WTC11 (cell line): Measurements from ENCODE around the gene NPAS3. TPM values are rescaled to one million over a fixed set of nuclear protein-coding genes. Genes with fewer than 3 reads are reported as not detected.

Experiments
- ATAC-seq: fragments of 200-7000 bp; cut with Tn5 transposase; 2 replicates; pipeline ENCODE4 v1.10.0; 2021; ENCODE audit warnings: mild to moderate bottlenecking, moderate library complexity
- CTCF ChIA-PET: fragments of 300-600 bp; sonication (Branson Sonifier 250); formaldehyde crosslinking; loops from one replicate; lab custom pipeline; 2021; ENCODE audit warnings: antibody characterized with exemption; lab: Charles Lee
- POLR2A ChIA-PET: fragments of 350-600 bp; sonication (Branson Sonifier 250); formaldehyde crosslinking; loops from one replicate; lab custom pipeline; 2021; ENCODE audit warnings: antibody characterized with exemption; lab: Charles Lee
- DNase-seq: peaks from one replicate; pipeline ENCODE4 v3.0.0; 2021; ENCODE audit warnings: low spot score
- H3K27ac Mint-ChIP-seq: 2 replicates; pipeline ENCODE4 v1.8.0; 2021; ENCODE audit warnings: mixed read lengths
- H3K27me3 Mint-ChIP-seq: 2 replicates; pipeline ENCODE4 v1.8.0; 2021; ENCODE audit warnings: low read depth, mild to moderate bottlenecking, moderate library complexity, mixed read lengths
- H3K36me3 Mint-ChIP-seq: 2 replicates; pipeline ENCODE4 v1.8.0; 2021; ENCODE audit warnings: mixed read lengths
- H3K4me1 Mint-ChIP-seq: 2 replicates; pipeline ENCODE4 v1.8.0; 2022; ENCODE audit warnings: mixed read lengths
- H3K4me3 Mint-ChIP-seq: 2 replicates; pipeline ENCODE4 v1.8.0; 2021; ENCODE audit warnings: mild to moderate bottlenecking, moderate library complexity, mixed read lengths
- H3K9me3 Mint-ChIP-seq: 2 replicates; pipeline ENCODE4 v1.8.0; 2021; ENCODE audit warnings: mixed read lengths
- CREB1 ChIP-seq: sonication (generic); formaldehyde crosslinking; IDR thresholded peaks from 2 replicates; pipeline ENCODE4 v1.8.0; 2023; ENCODE audit warnings: mild to moderate bottlenecking, missing genetic modification reagents
- ETV6 ChIP-seq: sonication (generic); formaldehyde crosslinking; IDR thresholded peaks from 2 replicates; pipeline ENCODE4 v1.8.1; 2022; ENCODE audit warnings: mild to moderate bottlenecking, missing genetic modification reagents
- FOXK1 ChIP-seq: sonication (generic); formaldehyde crosslinking; IDR thresholded peaks from 2 replicates; pipeline ENCODE4 v1.8.0; 2022; ENCODE audit warnings: mild to moderate bottlenecking, moderate library complexity, missing genetic modification reagents
- GRHL2 ChIP-seq: fragments of 250-450 bp; sonication (Bioruptor Pico); IDR thresholded peaks from 2 replicates; pipeline ENCODE4 v1.8.0; 2022; ENCODE audit warnings: mild to moderate bottlenecking, moderate library complexity; ENCODE audit not compliant: insufficient replicate concordance, severe bottlenecking
- IRF1 ChIP-seq: sonication (generic); formaldehyde crosslinking; IDR thresholded peaks from 2 replicates; pipeline ENCODE4 v1.8.0; 2023; ENCODE audit warnings: missing genetic modification reagents
- JAZF1 ChIP-seq: fragments of 250-450 bp; sonication (Bioruptor Pico); IDR thresholded peaks from 2 replicates; pipeline ENCODE4 v1.9.0; 2021; ENCODE audit warnings: moderate library complexity, mild to moderate bottlenecking, inconsistent platforms
- JUN ChIP-seq: sonication (generic); formaldehyde crosslinking; IDR thresholded peaks from 2 replicates; pipeline ENCODE4 v1.8.0; 2023; ENCODE audit warnings: mild to moderate bottlenecking, missing genetic modification reagents
- MXD4 ChIP-seq: fragments of 250-450 bp; sonication (Bioruptor Pico); IDR thresholded peaks from 2 replicates; pipeline ENCODE4 v1.8.0; 2021; ENCODE audit warnings: mild to moderate bottlenecking, moderate library complexity, borderline replicate concordance
- MYBL2 ChIP-seq: sonication (generic); formaldehyde crosslinking; IDR thresholded peaks from 2 replicates; pipeline ENCODE4 v1.8.1; 2023; ENCODE audit warnings: mild to moderate bottlenecking, moderate library complexity, missing genetic modification reagents
- NR2C2 ChIP-seq: sonication (generic); formaldehyde crosslinking; IDR thresholded peaks from 2 replicates; pipeline ENCODE4 v1.8.0; 2022; ENCODE audit warnings: mild to moderate bottlenecking, missing genetic modification reagents
- OVOL2 ChIP-seq: fragments of 250-450 bp; sonication (Bioruptor Pico); IDR thresholded peaks from 2 replicates; pipeline ENCODE4 v1.9.0; 2021; ENCODE audit warnings: mild to moderate bottlenecking, borderline replicate concordance
- SOX15 ChIP-seq: fragments of 250-450 bp; sonication (Bioruptor Pico); IDR thresholded peaks from 2 replicates; pipeline ENCODE4 v1.9.0; 2021; ENCODE audit warnings: mild to moderate bottlenecking
- ZNF138 ChIP-seq: sonication (generic); formaldehyde crosslinking; conservative IDR thresholded peaks from 2 replicates; pipeline ENCODE4 v1.8.1; 2022; ENCODE audit warnings: mild to moderate bottlenecking, moderate library complexity, missing genetic modification reagents
- ZNF416 ChIP-seq: fragments of 250-450 bp; sonication (Bioruptor Pico); IDR thresholded peaks from 2 replicates; pipeline ENCODE4 v1.9.0; 2021; ENCODE audit warnings: mild to moderate bottlenecking, inconsistent platforms
- ZNF671 ChIP-seq: fragments of 250-450 bp; sonication (Bioruptor Pico); IDR thresholded peaks from 2 replicates; pipeline ENCODE4 v1.8.0; 2021; ENCODE audit warnings: mild to moderate bottlenecking
- total RNA-seq: library from RNA; stranded (reverse); gene quantifications from 3 replicates; pipeline ENCODE4 v1.2.3, GENCODE V29; 2021
- TF ChIP-seq, protein P1 (sequence below): sonication (generic); formaldehyde crosslinking; IDR thresholded peaks from 2 replicates; pipeline ENCODE4 v1.8.1; 2022; ENCODE audit warnings: missing genetic modification reagents, borderline replicate concordance
- TF ChIP-seq, protein P2 (sequence below): sonication (generic); formaldehyde crosslinking; IDR thresholded peaks from 2 replicates; pipeline ENCODE4 v1.8.1; 2022; ENCODE audit warnings: low read depth, mild to moderate bottlenecking, moderate library complexity, missing genetic modification reagents, borderline replicate concordance
- TF ChIP-seq, protein P3 (sequence below): fragments of 250-450 bp; sonication (Bioruptor Pico); IDR thresholded peaks from 2 replicates; pipeline ENCODE4 v1.9.0; 2021; ENCODE audit warnings: mild to moderate bottlenecking
- TF ChIP-seq, protein P4 (sequence below): sonication (generic); formaldehyde crosslinking; IDR thresholded peaks from 2 replicates; pipeline ENCODE4 v1.8.1; 2022; ENCODE audit warnings: low read depth, missing genetic modification reagents, borderline replicate concordance

Gene NPAS3
- total RNA-seq, 1 experiment from 2014 or later: 3.2 TPM

- no peak overlapping the region for H3K4me3 Mint-ChIP-seq
- ATAC-seq (no peak), DNase-seq (no peak)
- ChIA-PET CTCF (no interaction called here), POLR2A (no interaction called here)
- peaks cover 55% of the 10 kb centered on the region for H3K36me3 Mint-ChIP-seq
- H3K4me1 Mint-ChIP-seq: peaks cover 3% of the 10 kb centered on the region; the same call in 1 of the 2 replicates
- H3K9me3 Mint-ChIP-seq: peaks cover 58% of the 10 kb centered on the region
- no peak for TF ChIP-seq FOXK1
- TF ChIP-seq, protein P1, sequence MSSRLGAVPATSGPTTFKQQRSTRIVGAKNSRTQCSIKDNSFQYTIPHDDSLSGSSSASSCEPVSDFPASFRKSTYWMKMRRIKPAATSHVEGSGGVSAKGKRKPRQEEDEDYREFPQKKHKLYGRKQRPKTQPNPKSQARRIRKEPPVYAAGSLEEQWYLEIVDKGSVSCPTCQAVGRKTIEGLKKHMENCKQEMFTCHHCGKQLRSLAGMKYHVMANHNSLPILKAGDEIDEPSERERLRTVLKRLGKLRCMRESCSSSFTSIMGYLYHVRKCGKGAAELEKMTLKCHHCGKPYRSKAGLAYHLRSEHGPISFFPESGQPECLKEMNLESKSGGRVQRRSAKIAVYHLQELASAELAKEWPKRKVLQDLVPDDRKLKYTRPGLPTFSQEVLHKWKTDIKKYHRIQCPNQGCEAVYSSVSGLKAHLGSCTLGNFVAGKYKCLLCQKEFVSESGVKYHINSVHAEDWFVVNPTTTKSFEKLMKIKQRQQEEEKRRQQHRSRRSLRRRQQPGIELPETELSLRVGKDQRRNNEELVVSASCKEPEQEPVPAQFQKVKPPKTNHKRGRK (CRISPR knock-in tag): no peak
- no peak for TF ChIP-seq JAZF1 (CRISPR knock-in tag)
- TF ChIP-seq SOX15: no peak
- H3K27ac Mint-ChIP-seq: no peak overlapping the region
- peaks cover 3% of the 10 kb centered on the region for H3K27me3 Mint-ChIP-seq
Observed at GRCh38 chr14:33401311-33401710, 462.6 kb downstream of the NPAS3 start.

DNA sequence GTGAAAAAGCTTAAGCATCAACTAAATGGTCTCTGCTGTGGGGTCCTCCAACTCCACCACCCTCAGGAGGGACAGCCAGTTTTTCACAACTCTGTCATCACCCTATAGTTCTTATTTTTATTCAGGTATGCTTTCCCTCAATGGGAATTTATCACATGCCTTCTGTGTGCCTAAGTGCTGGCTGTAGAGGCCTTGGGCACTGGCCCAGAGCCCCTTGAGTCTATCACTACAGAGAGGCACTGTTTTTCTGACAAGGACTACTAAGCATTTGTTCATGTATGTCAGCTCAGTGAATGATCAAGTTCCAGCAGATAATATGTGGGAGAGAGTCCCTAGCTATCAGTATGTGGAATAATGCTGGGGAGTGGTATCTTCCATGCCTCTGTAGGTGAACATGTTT is 463.9 kb downstream of the NPAS3 start:
- Mint-ChIP-seq H3K27me3 (peaks cover 3% of the 10 kb centered on the region), H3K4me1 (peaks cover 3% of the 10 kb centered on the region; the same call in 1 of the 2 replicates), H3K27ac (no peak overlapping the region), H3K36me3 (peaks cover 68% of the 10 kb centered on the region), H3K9me3 (peaks cover 71% of the 10 kb centered on the region), H3K4me3 (no peak overlapping the region)
- DNase-seq (no peak), ATAC-seq (no peak)
- CTCF ChIA-PET: no interaction called here
- TF ChIP-seq OVOL2 (CRISPR knock-in tag) (no peak), FOXK1 (no peak), ZNF138 (CRISPR knock-in tag) (no peak), JUN (no peak), GRHL2 (CRISPR knock-in tag) (no peak), MYBL2 (CRISPR knock-in tag) (no peak)
- TF ChIP-seq, all 79 proteins: peak for 0
- POLR2A ChIA-PET: no interaction called here

DNA sequence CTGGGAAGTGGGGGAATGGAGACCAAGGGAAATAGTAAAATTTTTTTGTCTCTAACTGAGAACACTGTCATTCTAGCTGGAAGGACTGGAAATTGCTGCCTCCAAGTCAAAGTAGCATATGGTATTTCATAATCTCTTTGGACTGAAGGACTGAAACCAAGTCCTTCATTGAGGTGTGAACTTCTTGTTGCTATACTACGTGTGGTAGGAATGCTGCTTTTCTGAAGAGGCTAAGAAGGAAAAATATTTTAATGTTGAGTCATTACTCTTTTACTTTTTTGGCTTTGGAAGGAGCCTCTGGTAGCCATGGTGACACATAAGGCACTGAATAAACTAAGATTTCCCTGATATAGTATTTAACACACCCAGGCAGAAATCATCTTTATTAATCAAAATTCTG is 465.4 kb downstream of the NPAS3 start:
- H3K27me3 Mint-ChIP-seq: peaks cover 3% of the 10 kb centered on the region

More for the DNA sequence above, 465.4 kb downstream of the NPAS3 start:
- CTCF ChIA-PET: no interaction called here
- ATAC-seq (no peak), DNase-seq (no peak)
- POLR2A ChIA-PET: no interaction called here
- H3K36me3 Mint-ChIP-seq: peaks cover 79% of the 10 kb centered on the region
- peaks cover 3% of the 10 kb centered on the region; the same call in 1 of the 2 replicates for H3K4me1 Mint-ChIP-seq
- TF ChIP-seq, protein P2, sequence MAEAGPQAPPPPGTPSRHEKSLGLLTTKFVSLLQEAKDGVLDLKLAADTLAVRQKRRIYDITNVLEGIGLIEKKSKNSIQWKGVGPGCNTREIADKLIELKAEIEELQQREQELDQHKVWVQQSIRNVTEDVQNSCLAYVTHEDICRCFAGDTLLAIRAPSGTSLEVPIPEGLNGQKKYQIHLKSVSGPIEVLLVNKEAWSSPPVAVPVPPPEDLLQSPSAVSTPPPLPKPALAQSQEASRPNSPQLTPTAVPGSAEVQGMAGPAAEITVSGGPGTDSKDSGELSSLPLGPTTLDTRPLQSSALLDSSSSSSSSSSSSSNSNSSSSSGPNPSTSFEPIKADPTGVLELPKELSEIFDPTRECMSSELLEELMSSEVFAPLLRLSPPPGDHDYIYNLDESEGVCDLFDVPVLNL: no peak
- no peak for TF ChIP-seq CREB1 (CRISPR knock-in tag)
- no peak for TF ChIP-seq ZNF416 (CRISPR knock-in tag)
- no peak for TF ChIP-seq MXD4 (CRISPR knock-in tag)
- TF ChIP-seq, protein P3, sequence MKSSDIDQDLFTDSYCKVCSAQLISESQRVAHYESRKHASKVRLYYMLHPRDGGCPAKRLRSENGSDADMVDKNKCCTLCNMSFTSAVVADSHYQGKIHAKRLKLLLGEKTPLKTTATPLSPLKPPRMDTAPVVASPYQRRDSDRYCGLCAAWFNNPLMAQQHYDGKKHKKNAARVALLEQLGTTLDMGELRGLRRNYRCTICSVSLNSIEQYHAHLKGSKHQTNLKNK (CRISPR knock-in tag): no peak
- TF ChIP-seq ETV6 (CRISPR knock-in tag): no peak
- TF ChIP-seq NR2C2 (CRISPR knock-in tag): no peak
- no peak for TF ChIP-seq ZNF671 (CRISPR knock-in tag)
- TF ChIP-seq, protein P4, sequence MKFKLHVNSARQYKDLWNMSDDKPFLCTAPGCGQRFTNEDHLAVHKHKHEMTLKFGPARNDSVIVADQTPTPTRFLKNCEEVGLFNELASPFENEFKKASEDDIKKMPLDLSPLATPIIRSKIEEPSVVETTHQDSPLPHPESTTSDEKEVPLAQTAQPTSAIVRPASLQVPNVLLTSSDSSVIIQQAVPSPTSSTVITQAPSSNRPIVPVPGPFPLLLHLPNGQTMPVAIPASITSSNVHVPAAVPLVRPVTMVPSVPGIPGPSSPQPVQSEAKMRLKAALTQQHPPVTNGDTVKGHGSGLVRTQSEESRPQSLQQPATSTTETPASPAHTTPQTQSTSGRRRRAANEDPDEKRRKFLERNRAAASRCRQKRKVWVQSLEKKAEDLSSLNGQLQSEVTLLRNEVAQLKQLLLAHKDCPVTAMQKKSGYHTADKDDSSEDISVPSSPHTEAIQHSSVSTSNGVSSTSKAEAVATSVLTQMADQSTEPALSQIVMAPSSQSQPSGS: no peak
- no peak for TF ChIP-seq IRF1 (CRISPR knock-in tag)
- peaks cover 85% of the 10 kb centered on the region for H3K9me3 Mint-ChIP-seq
- H3K27ac Mint-ChIP-seq: no peak overlapping the region
- H3K4me3 Mint-ChIP-seq: no peak overlapping the region
